Neural cell (in vitro differentiated cells): Measurements from ENCODE around the gene LTBP4.

ENCODE experiments used
- CTCF ChIP-seq: fragments of 450-650 bp; IDR thresholded peaks from 2 replicates; pipeline ENCODE4 v1.5.1; 2014; ENCODE audit warnings: antibody characterized with exemption, mild to moderate bottlenecking, moderate library complexity; ENCODE audit not compliant: poor library complexity, severe bottlenecking
- REST ChIP-seq: IDR thresholded peaks from 2 replicates; pipeline ENCODE4 v1.6.1; 2012; ENCODE audit warnings: borderline replicate concordance

DNA sequence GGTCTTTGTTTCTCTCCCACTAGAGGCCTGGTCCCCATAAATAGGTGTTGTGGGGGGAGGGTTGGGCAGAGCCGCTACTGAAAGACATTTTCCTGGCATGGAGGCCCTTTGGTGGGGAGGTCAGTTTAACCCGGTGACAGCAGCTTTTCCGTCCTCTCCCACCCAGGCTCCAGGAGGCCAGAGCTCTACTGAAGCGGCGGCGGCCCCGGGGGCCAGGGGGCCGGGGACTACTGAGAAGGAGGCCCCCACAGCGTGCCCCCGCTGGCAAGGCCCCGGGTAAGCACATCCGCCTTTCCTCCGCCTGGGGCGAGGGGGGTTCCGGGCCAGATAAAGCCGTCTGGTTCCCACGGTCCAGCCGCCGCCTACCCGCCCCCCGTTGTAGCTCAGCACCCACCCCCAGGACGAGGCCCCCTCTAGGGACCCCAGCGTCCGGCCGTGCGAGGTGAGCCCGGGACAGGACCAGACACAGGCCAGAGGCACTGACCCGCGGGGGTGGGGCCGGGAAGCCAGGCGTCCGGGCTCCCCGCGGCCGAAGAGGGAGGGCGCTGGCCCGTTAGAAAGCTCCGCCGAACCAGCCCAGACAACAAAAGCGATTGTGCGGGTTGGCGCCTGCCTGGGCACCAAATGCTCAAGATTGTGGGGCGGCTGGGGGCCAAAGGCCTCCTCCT, 1.1 kb upstream of the LTBP4 start:
- TF ChIP-seq CTCF (no peak), REST (no peak)
